Limb (tissue), 2 donors: ENCODE results near the gene YAE1.

Source experiments
- DNase-seq, 2 donors: peaks; one replicate each; pipeline ENCODE4 v3.0.0-alpha.2; 2016; ENCODE audit errors: extremely low spot score in 2 of 2

The YAE1 gene

GRCh38 chr7:39606941-39607340 is 40.7 kb downstream of the YAE1 start:
- no peak for DNase-seq

GRCh38 chr7:39607865-39608264 is 41.7 kb downstream of the YAE1 start:
- no peak for DNase-seq

- no peak for DNase-seq
These were observed 42.1 kb downstream of the YAE1 start for GRCh38 chr7:39608278-39608677.

- DNase-seq, result peak; percentile 49 to 54
These were observed 43.1 kb downstream of the YAE1 start for GRCh38 chr7:39609113-39609934.

- DNase-seq, result no peak
These were observed 43.7 kb downstream of the YAE1 start for GRCh38 chr7:39609935-39610263.

- no peak for DNase-seq
These were observed 47.4 kb downstream of the YAE1 start for GRCh38 chr7:39613577-39613976.

- DNase-seq, result no peak
These were observed 48.1 kb downstream of the YAE1 start for GRCh38 chr7:39614299-39614698.

GRCh38 chr7:39615350-39615975 is 49.3 kb downstream of the YAE1 start:
- DNase-seq, result no peak

- no peak for DNase-seq
These were observed 49.9 kb downstream of the YAE1 start for GRCh38 chr7:39616138-39616537.

- no peak for DNase-seq
These were observed 50.8 kb downstream of the YAE1 start for GRCh38 chr7:39617005-39617404.

GRCh38 chr7:39618868-39619267 is 52.7 kb downstream of the YAE1 start:
- DNase-seq, result no peak

- DNase-seq, result no peak
These were observed 54.3 kb downstream of the YAE1 start for GRCh38 chr7:39620486-39620885.

- DNase-seq, result no peak
These were observed 55.1 kb downstream of the YAE1 start for GRCh38 chr7:39621261-39621660.

- DNase-seq, result no peak
These were observed 55.7 kb downstream of the YAE1 start for GRCh38 chr7:39621784-39622411.
